Caco-2 (cell line): Measurements from ENCODE around the gene SCTR. TPM values are rescaled to one million over a fixed set of nuclear protein-coding genes. Genes with fewer than 3 reads are reported as not detected.
A peak's percentile ranks its signal among the peaks of the same experiment; 100 is the strongest.

Experiments used
- BruUV-seq: library from RNA; stranded (reverse); fragments of 400-500 nt; replicated peaks from 2 replicates; lab custom pipeline; 2021; lab: Mats Ljungman, UMichigan
- CTCF ChIA-PET: fragments of 300-600 bp; sonication (Branson Sonifier 250); formaldehyde crosslinking; loops from one replicate; lab custom pipeline; 2022; ENCODE audit warnings: antibody characterized with exemption; lab: Charles Lee
- POLR2A ChIA-PET: fragments of 300-600 bp; sonication (Branson Sonifier 250); formaldehyde crosslinking; loops from one replicate; lab custom pipeline; 2022; ENCODE audit warnings: antibody characterized with exemption; lab: Charles Lee
- DNase-seq, 2 experiments: peaks; one replicate each; pipeline versions ENCODE4 v3.0.0 to v3.0.0-alpha.2; 2020 to 2022
- H3K27me3 ChIP-seq: replicated peaks from 2 replicates; pipeline ENCODE4 v1.6.0; 2011; ENCODE audit warnings: low read length; ENCODE audit not compliant: control insufficient read depth, insufficient read depth
- H3K36me3 ChIP-seq: 2 replicates; pipeline ENCODE4 v1.5.1; 2011; ENCODE audit warnings: low read length; ENCODE audit not compliant: control insufficient read depth, insufficient read depth
- H3K4me1 ChIP-seq: fragments of 250-450 bp; sonication (Bioruptor Pico); 2 replicates; pipeline ENCODE4 v1.5.1; 2020; ENCODE audit warnings: mild to moderate bottlenecking
- H3K4me3 ChIP-seq: 2 replicates; pipeline ENCODE4 v1.5.1; 2011; ENCODE audit warnings: low read depth, mild to moderate bottlenecking, control low read depth, low read length
- H3K9me3 ChIP-seq: fragments of 250-450 bp; sonication (Bioruptor Pico); 2 replicates; pipeline ENCODE4 v1.5.1; 2020; ENCODE audit warnings: mild to moderate bottlenecking, moderate library complexity
- H3K27ac Mint-ChIP-seq: one replicate; pipeline ENCODE4 v1.8.0; 2022; ENCODE audit warnings: mixed read lengths; ENCODE audit not compliant: unreplicated experiment
- H3K27me3 Mint-ChIP-seq: one replicate; pipeline ENCODE4 v1.8.0; 2022; ENCODE audit warnings: mixed read lengths; ENCODE audit not compliant: insufficient read depth, unreplicated experiment
- H3K36me3 Mint-ChIP-seq: one replicate; pipeline ENCODE4 v1.8.0; 2022; ENCODE audit warnings: mild to moderate bottlenecking, mixed read lengths; ENCODE audit not compliant: insufficient read depth, unreplicated experiment
- H3K4me1 Mint-ChIP-seq: one replicate; pipeline ENCODE4 v1.8.0; 2022; ENCODE audit warnings: low read depth, mixed read lengths; ENCODE audit not compliant: unreplicated experiment
- H3K4me3 Mint-ChIP-seq: one replicate; pipeline ENCODE4 v1.8.0; 2022; ENCODE audit warnings: mild to moderate bottlenecking, moderate library complexity, mixed read lengths; ENCODE audit not compliant: unreplicated experiment
- H3K9me3 Mint-ChIP-seq: one replicate; pipeline ENCODE4 v1.8.0; 2022; ENCODE audit warnings: mixed read lengths; ENCODE audit not compliant: unreplicated experiment
- CTCF ChIP-seq, 2 experiments: fragments of 200-600 bp in 1 of 2; IDR thresholded peaks; 1 replicate in 1 of 2; 2 replicates in 1 of 2; pipeline versions ENCODE4 v1.5.1 to v1.8.0; 2011 to 2022; ENCODE audit warnings: antibody characterized with exemption in 1 of 2, control low read depth in 1 of 2, inconsistent platforms in 1 of 2, low read depth in 1 of 2, low read length in 1 of 2, mild to moderate bottlenecking in 1 of 2, moderate library complexity in 1 of 2; ENCODE audit not compliant: insufficient read depth in 1 of 2, severe bottlenecking in 1 of 2, unreplicated experiment in 1 of 2
- intact Hi-C: fragments of 100-400 bp; cut with micrococcal nuclease; formaldehyde crosslinking; loops from one replicate; pipeline ENCODE4 v1.10.0; 2022; ENCODE audit not compliant: unreplicated experiment
- total RNA-seq: library from RNA; stranded (reverse); gene quantifications from 2 replicates; pipeline ENCODE4 v1.2.3, GENCODE V29; 2022

Gene SCTR
- total RNA-seq, 1 experiment from 2014 or later = not detected

DNA sequence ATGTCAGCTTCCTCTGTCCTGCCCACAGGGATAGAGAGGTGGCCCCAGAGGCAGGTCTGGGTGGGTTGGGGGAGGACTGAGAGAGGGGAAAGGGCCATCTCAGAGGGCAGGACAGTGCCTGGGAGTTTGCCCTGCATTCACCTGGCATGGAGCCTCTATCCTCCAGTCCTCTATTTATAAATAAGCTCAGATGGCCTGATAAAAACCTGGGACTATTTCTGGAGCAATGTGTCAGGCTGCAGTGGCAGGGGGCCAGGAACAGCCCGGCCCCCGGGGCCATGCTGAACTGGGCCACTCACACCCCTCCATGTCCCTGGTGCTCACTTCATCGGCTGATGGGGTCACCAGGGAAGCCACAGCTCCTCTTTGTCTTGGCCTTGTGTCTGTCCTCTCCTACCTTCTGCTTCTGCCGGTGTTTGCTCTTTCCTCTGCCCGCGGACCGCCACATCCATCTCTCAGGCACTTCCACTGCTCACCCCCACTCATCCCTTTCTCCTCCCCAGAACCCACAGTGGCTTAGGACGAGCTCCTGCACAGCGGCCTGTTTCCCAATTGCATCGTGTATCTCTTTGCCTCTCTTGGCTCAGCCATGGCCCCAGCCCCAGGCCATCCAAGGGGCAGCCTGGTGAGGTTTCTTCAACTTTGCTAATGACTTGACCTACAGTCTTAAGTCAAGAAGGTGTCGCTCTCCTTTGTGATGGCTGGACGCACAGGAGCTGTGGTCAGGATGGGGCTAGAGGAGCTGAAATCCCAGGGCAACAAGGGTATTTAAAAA lies 38.8 kb downstream of the SCTR start:
- Histone ChIP-seq H3K36me3 (no peaks in the 10 kb centered on the region), H3K9me3 (no peaks in the 10 kb centered on the region), H3K27me3 (no peaks in the 10 kb centered on the region), H3K4me3 (no peak overlapping the region), H3K4me1 (peaks cover 62% of the 10 kb centered on the region)
- H3K9me3 Mint-ChIP-seq = no peaks in the 10 kb centered on the region
- POLR2A ChIA-PET = no interaction called here
- H3K36me3 Mint-ChIP-seq = peaks cover 12% of the 10 kb centered on the region
- H3K4me1 Mint-ChIP-seq = peaks cover 49% of the 10 kb centered on the region
- TF ChIP-seq CTCF (IDR thresholded peaks at IDR 0.05; ENCODE audit: insufficient read depth in 1 of 2, low read depth in 1 of 2, low read length in 1 of 2, severe bottlenecking in 1 of 2, unreplicated experiment in 1 of 2) = no peak
- no TSS peak for BruUV-seq
- DNase-seq = no peak
- no peaks in the 10 kb centered on the region for H3K27me3 Mint-ChIP-seq
- peak overlapping the region; percentile 80 for H3K27ac Mint-ChIP-seq
- intact Hi-C loops = loop anchor here (5.0 kb wide), 1 partner anchor 58 kb away; no protein-coding TSS in a partner anchor
- H3K4me3 Mint-ChIP-seq = no peak overlapping the region
- CTCF ChIA-PET = interaction anchor here (2.5 kb wide), 1 partner anchor 9 kb away, joined by 18 read pairs; no protein-coding TSS in a partner anchor

DNA sequence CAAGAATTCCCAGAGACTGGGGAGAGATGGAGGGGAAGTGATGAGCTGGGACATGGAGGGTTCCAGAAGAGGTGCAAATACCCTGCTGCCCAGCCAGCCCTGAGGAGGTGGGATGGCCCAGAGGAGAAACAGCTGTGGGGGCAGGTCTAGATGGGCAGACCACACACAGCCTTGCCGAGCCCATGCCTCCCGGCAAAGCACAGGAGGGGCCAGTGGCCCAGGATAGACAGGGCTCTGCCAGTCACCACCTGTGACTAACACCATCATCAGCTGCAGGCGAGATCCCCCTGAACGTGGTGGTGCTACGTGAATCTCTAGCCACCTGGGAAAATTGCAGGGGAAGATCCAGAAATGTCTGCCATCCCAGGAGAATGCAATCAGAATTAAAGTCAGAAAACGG lies 39.4 kb downstream of the SCTR start:
- no peak overlapping the region for H3K4me3 ChIP-seq
- Mint-ChIP-seq H3K27me3 (no peaks in the 10 kb centered on the region), H3K4me1 (peaks cover 42% of the 10 kb centered on the region), H3K27ac (peak overlapping the region; percentile 56), H3K9me3 (no peaks in the 10 kb centered on the region), H3K36me3 (peaks cover 12% of the 10 kb centered on the region), H3K4me3 (no peak overlapping the region)
- H3K4me1 ChIP-seq = peaks cover 60% of the 10 kb centered on the region
- BruUV-seq = no TSS peak
- TF ChIP-seq CTCF (IDR thresholded peaks at IDR 0.05; ENCODE audit: insufficient read depth in 1 of 2, low read depth in 1 of 2, low read length in 1 of 2, severe bottlenecking in 1 of 2, unreplicated experiment in 1 of 2) = no peak
- ChIA-PET CTCF (interaction anchor here (2.5 kb wide), 1 partner anchor 8 kb away, joined by 18 read pairs; no protein-coding TSS in a partner anchor), POLR2A (no interaction called here)
- DNase-seq = no peak
- H3K9me3 ChIP-seq = no peaks in the 10 kb centered on the region
- H3K36me3 ChIP-seq = no peaks in the 10 kb centered on the region
- intact Hi-C loops = loop anchor here (5.0 kb wide), 1 partner anchor 58 kb away; no protein-coding TSS in a partner anchor
- no peaks in the 10 kb centered on the region for H3K27me3 ChIP-seq

- DNase-seq = no peak
- intact Hi-C loops = no loop called here
- Histone ChIP-seq H3K4me1 (peaks cover 53% of the 10 kb centered on the region), H3K4me3 (no peak overlapping the region), H3K9me3 (no peaks in the 10 kb centered on the region), H3K36me3 (no peaks in the 10 kb centered on the region), H3K27me3 (no peaks in the 10 kb centered on the region)
- H3K4me1 Mint-ChIP-seq = peaks cover 34% of the 10 kb centered on the region
- peak overlapping the region; percentile 56 for H3K27ac Mint-ChIP-seq
- CTCF ChIA-PET = no interaction called here
- peaks cover 12% of the 10 kb centered on the region for H3K36me3 Mint-ChIP-seq
- H3K4me3 Mint-ChIP-seq = no peak overlapping the region
- TF ChIP-seq CTCF (IDR thresholded peaks at IDR 0.05; ENCODE audit: insufficient read depth in 1 of 2, low read depth in 1 of 2, low read length in 1 of 2, severe bottlenecking in 1 of 2, unreplicated experiment in 1 of 2) = no peak
- POLR2A ChIA-PET = no interaction called here
- no TSS peak for BruUV-seq
- H3K27me3 Mint-ChIP-seq = no peaks in the 10 kb centered on the region
- H3K9me3 Mint-ChIP-seq = no peaks in the 10 kb centered on the region
Observed at GRCh38 chr2:119483896-119484718, 40.2 kb downstream of the SCTR start.
